H9 (cell line): ENCODE measurements around the gene ARMC10. TPM values are rescaled to one million over a fixed set of nuclear protein-coding genes. Genes with fewer than 3 reads are reported as not detected.

Experiments
- DNase-seq: peaks from one replicate; pipeline ENCODE4 v3.0.0-alpha.2; 2017
- H2AFZ ChIP-seq: one replicate; pipeline ENCODE4 v1.6.1; 2013; ENCODE audit warnings: mild to moderate bottlenecking, low read length, control low read depth, moderate library complexity
- H2AK5ac ChIP-seq: 2 replicates; pipeline ENCODE4 v1.6.1; 2013; ENCODE audit warnings: low read length, control low read depth, mixed read lengths; ENCODE audit not compliant: insufficient read length
- H2BK120ac ChIP-seq: one replicate; pipeline ENCODE4 v1.6.1; 2013; ENCODE audit warnings: low read depth, mild to moderate bottlenecking, low read length, control low read depth, inconsistent platforms; ENCODE audit not compliant: poor library complexity, severe bottlenecking
- H2BK12ac ChIP-seq: 2 replicates; pipeline ENCODE4 v1.6.1; 2013; ENCODE audit warnings: low read length, control low read depth, mixed read lengths, low read depth; ENCODE audit not compliant: insufficient read length
- H2BK15ac ChIP-seq: 2 replicates; pipeline ENCODE4 v1.6.1; 2013; ENCODE audit warnings: low read depth, low read length, control low read depth
- H2BK20ac ChIP-seq: one replicate; pipeline ENCODE4 v1.6.1; 2013; ENCODE audit warnings: low read depth, mild to moderate bottlenecking, low read length, control low read depth, inconsistent platforms; ENCODE audit not compliant: poor library complexity, severe bottlenecking
- H2BK5ac ChIP-seq: 2 replicates; pipeline ENCODE4 v1.6.1; 2013; ENCODE audit warnings: low read length, control low read depth, mixed read lengths; ENCODE audit not compliant: insufficient read length
- H3K14ac ChIP-seq: 2 replicates; pipeline ENCODE4 v1.6.1; 2013; ENCODE audit warnings: low read length, control low read depth; ENCODE audit not compliant: insufficient read depth
- H3K18ac ChIP-seq: 2 replicates; pipeline ENCODE4 v1.6.1; 2013; ENCODE audit warnings: low read depth, mild to moderate bottlenecking, mixed read lengths, low read length, control low read depth; ENCODE audit not compliant: insufficient read length
- H3K23ac ChIP-seq: 2 replicates; pipeline ENCODE4 v1.6.1; 2013; ENCODE audit warnings: low read length, control low read depth, mixed read lengths, low read depth; ENCODE audit not compliant: insufficient read length
- H3K23me2 ChIP-seq: 2 replicates; pipeline ENCODE4 v1.6.1; 2013; ENCODE audit warnings: low read depth, mild to moderate bottlenecking, mixed read lengths, low read length, control low read depth; ENCODE audit not compliant: insufficient read length, poor library complexity, severe bottlenecking
- H3K27ac ChIP-seq: 2 replicates; pipeline ENCODE4 v1.5.1; 2013; ENCODE audit warnings: low read length, control low read depth, mixed read lengths, low read depth; ENCODE audit not compliant: insufficient read length
- H3K27me3 ChIP-seq: 2 replicates; pipeline ENCODE4 v1.6.1; 2013; ENCODE audit warnings: low read length, control low read depth, inconsistent platforms; ENCODE audit not compliant: insufficient read depth
- H3K4ac ChIP-seq: 2 replicates; pipeline ENCODE4 v1.6.1; 2013; ENCODE audit warnings: low read depth, mild to moderate bottlenecking, control low read depth, inconsistent platforms, low read length, moderate library complexity
- H3K4me1 ChIP-seq: 2 replicates; pipeline ENCODE4 v1.6.1; 2013; ENCODE audit warnings: low read length, control low read depth, inconsistent platforms; ENCODE audit not compliant: insufficient read depth
- H3K4me2 ChIP-seq: 2 replicates; pipeline ENCODE4 v1.6.1; 2013; ENCODE audit warnings: low read length, control low read depth, mixed read lengths; ENCODE audit not compliant: insufficient read length, insufficient read depth
- H3K56ac ChIP-seq: 2 replicates; pipeline ENCODE4 v1.6.1; 2013; ENCODE audit warnings: low read depth, mild to moderate bottlenecking, mixed read lengths, low read length, control low read depth; ENCODE audit not compliant: insufficient read length
- H3K79me1 ChIP-seq: 2 replicates; pipeline ENCODE4 v1.6.1; 2013; ENCODE audit warnings: low read depth, mild to moderate bottlenecking, moderate library complexity, low read length, control low read depth, inconsistent platforms; ENCODE audit not compliant: insufficient read depth, poor library complexity, severe bottlenecking
- H3K79me2 ChIP-seq: 2 replicates; pipeline ENCODE4 v1.6.1; 2013; ENCODE audit warnings: low read length, control low read depth, inconsistent platforms; ENCODE audit not compliant: insufficient read depth
- H3K9ac ChIP-seq: 2 replicates; pipeline ENCODE4 v1.6.1; 2013; ENCODE audit warnings: low read length, control low read depth, mixed read lengths; ENCODE audit not compliant: insufficient read length; ENCODE audit errors: extremely low read depth
- H3K9me3 ChIP-seq: one replicate; pipeline ENCODE4 v1.6.1; 2013; ENCODE audit warnings: low read depth, low read length, inconsistent platforms; ENCODE audit not compliant: control insufficient read depth
- H3T11ph ChIP-seq: one replicate; pipeline ENCODE4 v1.6.1; 2013; ENCODE audit warnings: mild to moderate bottlenecking, low read length, control low read depth, inconsistent platforms
- H4K20me1 ChIP-seq: one replicate; pipeline ENCODE4 v1.6.1; 2013; ENCODE audit not compliant: control insufficient read depth, insufficient read length, insufficient read depth
- H4K5ac ChIP-seq: 2 replicates; pipeline ENCODE4 v1.6.1; 2013; ENCODE audit warnings: low read depth, mild to moderate bottlenecking, mixed read lengths, low read length, control low read depth; ENCODE audit not compliant: insufficient read length
- H4K8ac ChIP-seq: replicated peaks from 2 replicates; pipeline ENCODE4 v1.6.1; 2013; ENCODE audit warnings: low read length, control low read depth, mixed read lengths, low read depth; ENCODE audit not compliant: insufficient read length
- H4K91ac ChIP-seq: 2 replicates; pipeline ENCODE4 v1.6.1; 2013; ENCODE audit warnings: low read depth, mild to moderate bottlenecking, moderate library complexity, mixed read lengths, low read length, control low read depth; ENCODE audit not compliant: insufficient read length
- H3K27ac Mint-ChIP-seq, 3 experiments: 2 replicates in 2 of 3; 3 replicates in 1 of 3; pipeline ENCODE4 v1.8.0; 2020 to 2021; ENCODE audit warnings: mixed read lengths in 3 of 3, mild to moderate bottlenecking in 1 of 3, moderate library complexity in 1 of 3
- H3K27me3 Mint-ChIP-seq: 2 replicates; pipeline ENCODE4 v1.8.0; 2021; ENCODE audit warnings: low read depth, mild to moderate bottlenecking, moderate library complexity, mixed read lengths
- H3K36me3 Mint-ChIP-seq, 3 experiments: 2 replicates in 2 of 3; 3 replicates in 1 of 3; pipeline ENCODE4 v1.8.0; 2020 to 2021; ENCODE audit warnings: low read depth in 3 of 3, mixed read lengths in 3 of 3; ENCODE audit not compliant: insufficient read depth in 1 of 3
- H3K4me1 Mint-ChIP-seq, 2 experiments: 2 replicates each; pipeline ENCODE4 v1.8.0; 2020; ENCODE audit warnings: mixed read lengths in 2 of 2
- H3K4me3 Mint-ChIP-seq, 2 experiments: 2 replicates in 1 of 2; 3 replicates in 1 of 2; pipeline ENCODE4 v1.8.0; 2020 to 2021; ENCODE audit warnings: mild to moderate bottlenecking in 2 of 2, mixed read lengths in 2 of 2, moderate library complexity in 1 of 2
- H3K9me3 Mint-ChIP-seq, 2 experiments: 2 replicates in 1 of 2; 3 replicates in 1 of 2; pipeline ENCODE4 v1.8.0; 2020; ENCODE audit warnings: mild to moderate bottlenecking in 2 of 2, mixed read lengths in 2 of 2, moderate library complexity in 1 of 2
- WGBS: extraction: QIAGEN DNeasy Blood & Tissue Kit; methylation state at CpG from one replicate; pipeline ENCODE4 v1.1.7; 2013; ENCODE audit warnings: missing lambda C conversion rate, low lambda C conversion rate, mixed read lengths; ENCODE audit not compliant: insufficient read length; ENCODE audit errors: extremely low coverage; 5-methylcytosine and 5-hydroxymethylcytosine counted together
- total RNA-seq: library from RNA; stranded (reverse); gene quantifications from 2 replicates; pipeline ENCODE4 v1.2.1, GENCODE V29; 2021
- TF ChIP-seq, protein P1 (sequence below): fragments of 200-600 bp; sonication (generic); conservative IDR thresholded peaks from 3 replicates; pipeline ENCODE4 v1.8.0; 2021; ENCODE audit warnings: antibody characterized with exemption, mild to moderate bottlenecking

The ARMC10 gene
- total RNA-seq, 1 experiment from 2014 or later, result 46.8 TPM

DNA sequence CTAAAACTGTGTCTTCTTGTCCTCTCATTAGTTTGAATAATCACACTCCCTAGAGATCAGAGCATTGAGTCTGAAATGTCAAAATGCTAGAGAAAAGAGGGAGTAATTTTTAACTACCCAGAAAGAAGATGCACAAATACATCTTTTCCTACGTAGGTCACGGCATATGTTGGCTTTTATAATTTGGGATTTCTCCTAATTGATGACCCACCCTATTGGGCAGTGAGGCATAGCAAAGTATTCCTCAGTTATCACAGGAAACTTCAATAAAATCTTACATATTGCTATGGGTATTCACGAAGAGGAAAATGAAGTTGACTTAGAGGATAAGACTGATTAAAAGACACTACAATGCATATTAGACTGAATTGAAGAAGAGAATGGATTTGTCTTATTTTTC is 25.4 kb downstream of the ARMC10 start:
- no CpG with 5 or more reads among the region's 3 CpGs for WGBS
- Mint-ChIP-seq H3K4me3 (no peak overlapping the region), H3K9me3 (no peaks in the 10 kb centered on the region), H3K27ac (no peak overlapping the region), H3K36me3 (peaks cover 6 to 34% (median 27%) of the 10 kb centered on the region in 3 experiments; a peak in 6 of 7 replicates), H3K4me1 (no peaks in the 10 kb centered on the region), H3K27me3 (no peaks in the 10 kb centered on the region)
- H2AFZ ChIP-seq, result no peak overlapping the region
- no peaks in the 10 kb centered on the region for H3K79me1 ChIP-seq
- H3K4me1 ChIP-seq, result no peaks in the 10 kb centered on the region
- no peak overlapping the region for H2BK12ac ChIP-seq
- H2AK5ac ChIP-seq, result no peak overlapping the region
- DNase-seq, result no peak
- no peak overlapping the region for H2BK15ac ChIP-seq
- H3K4ac ChIP-seq, result no peak overlapping the region
- no peak overlapping the region for H4K8ac ChIP-seq
- no peak overlapping the region for H4K91ac ChIP-seq
- no peak overlapping the region for H2BK5ac ChIP-seq
- TF ChIP-seq, protein P1, sequence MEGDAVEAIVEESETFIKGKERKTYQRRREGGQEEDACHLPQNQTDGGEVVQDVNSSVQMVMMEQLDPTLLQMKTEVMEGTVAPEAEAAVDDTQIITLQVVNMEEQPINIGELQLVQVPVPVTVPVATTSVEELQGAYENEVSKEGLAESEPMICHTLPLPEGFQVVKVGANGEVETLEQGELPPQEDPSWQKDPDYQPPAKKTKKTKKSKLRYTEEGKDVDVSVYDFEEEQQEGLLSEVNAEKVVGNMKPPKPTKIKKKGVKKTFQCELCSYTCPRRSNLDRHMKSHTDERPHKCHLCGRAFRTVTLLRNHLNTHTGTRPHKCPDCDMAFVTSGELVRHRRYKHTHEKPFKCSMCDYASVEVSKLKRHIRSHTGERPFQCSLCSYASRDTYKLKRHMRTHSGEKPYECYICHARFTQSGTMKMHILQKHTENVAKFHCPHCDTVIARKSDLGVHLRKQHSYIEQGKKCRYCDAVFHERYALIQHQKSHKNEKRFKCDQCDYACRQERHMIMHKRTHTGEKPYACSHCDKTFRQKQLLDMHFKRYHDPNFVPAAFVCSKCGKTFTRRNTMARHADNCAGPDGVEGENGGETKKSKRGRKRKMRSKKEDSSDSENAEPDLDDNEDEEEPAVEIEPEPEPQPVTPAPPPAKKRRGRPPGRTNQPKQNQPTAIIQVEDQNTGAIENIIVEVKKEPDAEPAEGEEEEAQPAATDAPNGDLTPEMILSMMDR, result no peak
- H3K23ac ChIP-seq, result no peak overlapping the region
- H4K20me1 ChIP-seq, result no peaks in the 10 kb centered on the region
- H3K27ac ChIP-seq, result no peak overlapping the region
- H2BK120ac ChIP-seq, result no peak overlapping the region
- H3K9me3 ChIP-seq, result no peaks in the 10 kb centered on the region
- H3K4me2 ChIP-seq, result no peak overlapping the region
- H3K79me2 ChIP-seq, result no peaks in the 10 kb centered on the region
- no peaks in the 10 kb centered on the region for H3K23me2 ChIP-seq
- no peak overlapping the region for H2BK20ac ChIP-seq
- H4K5ac ChIP-seq, result no peak overlapping the region
- H3K14ac ChIP-seq, result no peak overlapping the region
- no peaks in the 10 kb centered on the region for H3K27me3 ChIP-seq
- no peak overlapping the region for H3K18ac ChIP-seq
- no peak overlapping the region for H3K56ac ChIP-seq
- H3T11ph ChIP-seq, result no peak overlapping the region
- no peak overlapping the region for H3K9ac ChIP-seq
